C1 segment of cervical spinal cord (tissue), 14 donors: ENCODE results near the gene METRNL.

Experiments
- DNase-seq, 14 donors: peaks; one replicate each; lab custom pipeline; 2025; lab: John Stamatoyannopoulos, UW

The METRNL gene

GRCh38 chr17:83103943-83104311 is 24.5 kb downstream of the METRNL start:
- DNase-seq: no peak

GRCh38 chr17:83104577-83105505 is 25.4 kb downstream of the METRNL start:
- DNase-seq: no peak

DNA sequence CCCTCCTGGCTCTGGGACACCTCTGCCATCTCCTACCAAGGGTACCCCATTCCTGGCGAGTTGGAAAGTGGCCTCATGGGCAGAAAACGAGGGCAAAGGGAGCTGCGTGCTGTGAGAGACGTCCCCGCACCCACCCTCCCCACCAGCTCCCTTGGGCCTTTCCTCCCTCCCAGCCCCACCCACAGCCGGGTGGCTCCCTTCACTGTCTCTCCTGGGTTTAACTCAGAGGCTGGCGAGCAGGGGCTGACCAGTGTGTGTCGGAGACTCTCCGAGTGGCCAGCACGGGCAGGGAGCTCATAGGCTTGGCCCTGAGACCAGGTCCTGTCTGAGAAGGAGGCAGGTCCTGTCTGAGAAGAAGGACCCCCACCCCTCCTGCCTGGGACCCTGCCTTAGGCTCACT is 26.1 kb downstream of the METRNL start:
- DNase-seq: no peak

DNA sequence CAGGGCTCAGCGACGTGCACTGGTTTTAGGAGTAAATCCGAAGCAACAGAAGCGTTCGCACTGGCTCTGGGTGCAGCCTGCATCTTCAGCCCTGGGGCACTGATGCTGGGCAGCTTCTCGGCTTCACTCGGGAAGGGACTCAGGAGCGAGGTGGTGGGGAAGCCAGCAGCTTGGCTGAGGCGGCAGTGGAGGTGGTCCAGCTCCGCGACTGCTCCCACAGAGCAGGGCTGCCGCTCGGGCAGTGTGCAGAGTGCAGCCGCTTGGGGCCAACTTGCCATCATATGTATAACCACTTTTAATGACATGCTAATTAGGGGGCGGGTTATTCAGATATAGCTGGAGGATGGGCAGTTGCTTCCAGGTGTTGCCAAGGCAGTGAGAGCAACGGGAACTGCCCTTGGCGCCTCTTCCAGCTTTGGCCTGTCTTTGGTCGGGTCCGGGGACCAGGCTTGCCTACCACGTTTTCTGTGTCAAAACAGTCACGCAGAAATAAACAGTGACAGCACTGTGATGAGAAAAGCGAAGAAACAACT is 26.7 kb downstream of the METRNL start:
- DNase-seq: no peak

DNA sequence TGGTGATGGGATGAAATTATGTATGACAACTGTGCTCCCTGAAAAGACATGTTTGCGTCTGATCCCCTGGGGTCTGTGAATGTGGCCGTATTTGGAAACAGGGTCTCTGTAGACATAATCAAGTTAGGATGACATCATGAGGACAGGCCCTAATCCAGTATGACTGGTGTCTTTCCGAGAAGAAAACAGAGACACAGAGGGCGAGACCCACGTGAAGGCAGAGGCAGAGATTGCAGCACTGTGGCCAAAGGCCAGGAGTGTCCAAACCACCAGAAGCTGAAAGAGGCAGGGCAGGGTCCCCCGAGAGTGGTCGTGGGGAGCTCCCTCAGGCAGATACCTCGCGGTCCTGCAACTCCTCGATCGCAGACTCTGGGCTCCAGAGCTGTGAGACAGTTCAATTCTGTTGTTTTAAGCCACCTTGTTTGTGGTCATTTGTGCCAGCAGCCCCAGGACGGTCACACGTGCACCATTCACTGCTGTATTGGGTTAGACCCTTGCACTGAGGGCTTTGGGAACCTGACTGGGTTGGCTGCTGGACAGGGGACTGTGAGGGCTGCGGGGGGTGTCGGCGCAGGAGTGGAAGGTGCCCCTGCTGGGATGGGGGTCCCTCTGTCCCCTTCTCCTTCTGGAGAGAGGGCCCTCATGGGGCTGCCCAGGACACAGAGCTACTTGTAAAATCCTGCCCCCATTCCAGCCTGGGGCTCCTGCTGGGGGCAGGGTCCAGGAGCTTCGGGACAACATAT is 27.7 kb downstream of the METRNL start:
- no peak for DNase-seq

GRCh38 chr17:83107656-83108048 is 28.2 kb downstream of the METRNL start:
- no peak for DNase-seq

GRCh38 chr17:83108709-83109108 is 29.3 kb downstream of the METRNL start:
- DNase-seq: no peak

- no peak for DNase-seq
Measured at GRCh38 chr17:83109386-83109785, 30.0 kb downstream of the METRNL start.

GRCh38 chr17:83109793-83110645 is 30.6 kb downstream of the METRNL start:
- DNase-seq: no peak

GRCh38 chr17:83110735-83111134 is 31.3 kb downstream of the METRNL start:
- DNase-seq: no peak

- no peak for DNase-seq
Measured at GRCh38 chr17:83111516-83112282, 32.3 kb downstream of the METRNL start.

GRCh38 chr17:83113381-83113780 is 34.0 kb downstream of the METRNL start:
- DNase-seq: no peak

GRCh38 chr17:83113792-83114191 is 34.4 kb downstream of the METRNL start:
- no peak for DNase-seq

DNA sequence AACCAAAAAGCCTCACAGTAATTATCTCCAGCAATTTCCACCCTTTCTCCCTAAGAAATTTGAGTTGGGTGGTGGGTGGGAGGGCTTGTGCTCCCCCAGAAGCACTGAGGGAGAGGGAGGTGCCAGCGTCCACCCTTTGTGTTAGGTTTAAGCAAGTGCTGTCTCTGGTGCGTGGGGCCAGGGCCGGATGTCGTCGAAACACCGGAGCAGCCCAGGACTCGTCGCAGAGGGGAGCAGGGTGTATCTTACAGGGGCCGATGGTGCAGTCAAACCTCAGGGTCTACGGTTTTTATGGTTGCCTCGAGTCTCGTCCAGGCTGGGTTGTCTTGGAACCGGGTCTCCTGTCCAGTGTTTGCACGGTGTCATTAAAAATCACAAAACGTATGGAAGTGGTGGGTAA is 35.3 kb downstream of the METRNL start:
- no peak for DNase-seq

- DNase-seq: no peak
Measured at GRCh38 chr17:83115202-83115651, 35.8 kb downstream of the METRNL start.

DNA sequence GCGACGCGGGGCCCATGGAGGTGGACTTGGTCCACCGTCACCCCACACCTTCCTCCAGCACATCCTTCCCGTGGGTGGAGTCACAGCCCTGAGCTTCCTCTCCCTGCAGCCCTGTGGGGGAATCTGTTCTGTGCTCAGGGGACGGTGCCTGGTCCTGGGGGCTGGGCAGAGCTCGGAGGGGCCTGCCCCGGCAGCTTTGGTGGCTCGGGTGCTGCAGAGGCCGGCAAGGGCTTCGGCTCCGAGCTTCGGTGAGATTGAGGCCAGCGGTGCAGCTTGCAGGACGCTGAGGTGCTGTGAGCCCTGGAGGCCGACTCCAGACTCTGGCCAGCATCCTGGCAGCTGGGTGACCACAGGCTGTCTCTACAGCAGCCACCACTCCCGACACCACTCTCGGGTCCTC is 36.4 kb downstream of the METRNL start:
- DNase-seq: no peak

GRCh38 chr17:83116311-83116771 is 36.9 kb downstream of the METRNL start:
- DNase-seq: no peak

GRCh38 chr17:83116783-83117555 is 37.6 kb downstream of the METRNL start:
- no peak for DNase-seq

- DNase-seq: no peak
Measured at GRCh38 chr17:83117583-83117982, 38.2 kb downstream of the METRNL start.
